H9 (cell line): Measurements from ENCODE around the gene HS3ST4. TPM values are rescaled to one million over a fixed set of nuclear protein-coding genes. Genes with fewer than 3 reads are reported as not detected.

Source experiments
- DNase-seq: peaks from one replicate; pipeline ENCODE4 v3.0.0-alpha.2; 2017
- H2AFZ ChIP-seq: one replicate; pipeline ENCODE4 v1.6.1; 2013; ENCODE audit warnings: mild to moderate bottlenecking, low read length, control low read depth, moderate library complexity
- H2AK5ac ChIP-seq: 2 replicates; pipeline ENCODE4 v1.6.1; 2013; ENCODE audit warnings: low read length, control low read depth, mixed read lengths; ENCODE audit not compliant: insufficient read length
- H2BK120ac ChIP-seq: one replicate; pipeline ENCODE4 v1.6.1; 2013; ENCODE audit warnings: low read depth, mild to moderate bottlenecking, low read length, control low read depth, inconsistent platforms; ENCODE audit not compliant: poor library complexity, severe bottlenecking
- H2BK12ac ChIP-seq: 2 replicates; pipeline ENCODE4 v1.6.1; 2013; ENCODE audit warnings: low read length, control low read depth, mixed read lengths, low read depth; ENCODE audit not compliant: insufficient read length
- H2BK15ac ChIP-seq: 2 replicates; pipeline ENCODE4 v1.6.1; 2013; ENCODE audit warnings: low read depth, low read length, control low read depth
- H2BK20ac ChIP-seq: one replicate; pipeline ENCODE4 v1.6.1; 2013; ENCODE audit warnings: low read depth, mild to moderate bottlenecking, low read length, control low read depth, inconsistent platforms; ENCODE audit not compliant: poor library complexity, severe bottlenecking
- H2BK5ac ChIP-seq: 2 replicates; pipeline ENCODE4 v1.6.1; 2013; ENCODE audit warnings: low read length, control low read depth, mixed read lengths; ENCODE audit not compliant: insufficient read length
- H3K14ac ChIP-seq: 2 replicates; pipeline ENCODE4 v1.6.1; 2013; ENCODE audit warnings: low read length, control low read depth; ENCODE audit not compliant: insufficient read depth
- H3K18ac ChIP-seq: 2 replicates; pipeline ENCODE4 v1.6.1; 2013; ENCODE audit warnings: low read depth, mild to moderate bottlenecking, mixed read lengths, low read length, control low read depth; ENCODE audit not compliant: insufficient read length
- H3K23ac ChIP-seq: 2 replicates; pipeline ENCODE4 v1.6.1; 2013; ENCODE audit warnings: low read length, control low read depth, mixed read lengths, low read depth; ENCODE audit not compliant: insufficient read length
- H3K23me2 ChIP-seq: 2 replicates; pipeline ENCODE4 v1.6.1; 2013; ENCODE audit warnings: low read depth, mild to moderate bottlenecking, mixed read lengths, low read length, control low read depth; ENCODE audit not compliant: insufficient read length, poor library complexity, severe bottlenecking
- H3K27ac ChIP-seq: 2 replicates; pipeline ENCODE4 v1.5.1; 2013; ENCODE audit warnings: low read length, control low read depth, mixed read lengths, low read depth; ENCODE audit not compliant: insufficient read length
- H3K27me3 ChIP-seq: 2 replicates; pipeline ENCODE4 v1.6.1; 2013; ENCODE audit warnings: low read length, control low read depth, inconsistent platforms; ENCODE audit not compliant: insufficient read depth
- H3K4ac ChIP-seq: 2 replicates; pipeline ENCODE4 v1.6.1; 2013; ENCODE audit warnings: low read depth, mild to moderate bottlenecking, control low read depth, inconsistent platforms, low read length, moderate library complexity
- H3K4me1 ChIP-seq: 2 replicates; pipeline ENCODE4 v1.6.1; 2013; ENCODE audit warnings: low read length, control low read depth, inconsistent platforms; ENCODE audit not compliant: insufficient read depth
- H3K4me2 ChIP-seq: 2 replicates; pipeline ENCODE4 v1.6.1; 2013; ENCODE audit warnings: low read length, control low read depth, mixed read lengths; ENCODE audit not compliant: insufficient read length, insufficient read depth
- H3K56ac ChIP-seq: 2 replicates; pipeline ENCODE4 v1.6.1; 2013; ENCODE audit warnings: low read depth, mild to moderate bottlenecking, mixed read lengths, low read length, control low read depth; ENCODE audit not compliant: insufficient read length
- H3K79me1 ChIP-seq: 2 replicates; pipeline ENCODE4 v1.6.1; 2013; ENCODE audit warnings: low read depth, mild to moderate bottlenecking, moderate library complexity, low read length, control low read depth, inconsistent platforms; ENCODE audit not compliant: insufficient read depth, poor library complexity, severe bottlenecking
- H3K79me2 ChIP-seq: 2 replicates; pipeline ENCODE4 v1.6.1; 2013; ENCODE audit warnings: low read length, control low read depth, inconsistent platforms; ENCODE audit not compliant: insufficient read depth
- H3K9ac ChIP-seq: 2 replicates; pipeline ENCODE4 v1.6.1; 2013; ENCODE audit warnings: low read length, control low read depth, mixed read lengths; ENCODE audit not compliant: insufficient read length; ENCODE audit errors: extremely low read depth
- H3K9me3 ChIP-seq: one replicate; pipeline ENCODE4 v1.6.1; 2013; ENCODE audit warnings: low read depth, low read length, inconsistent platforms; ENCODE audit not compliant: control insufficient read depth
- H3T11ph ChIP-seq: one replicate; pipeline ENCODE4 v1.6.1; 2013; ENCODE audit warnings: mild to moderate bottlenecking, low read length, control low read depth, inconsistent platforms
- H4K20me1 ChIP-seq: one replicate; pipeline ENCODE4 v1.6.1; 2013; ENCODE audit not compliant: control insufficient read depth, insufficient read length, insufficient read depth
- H4K5ac ChIP-seq: 2 replicates; pipeline ENCODE4 v1.6.1; 2013; ENCODE audit warnings: low read depth, mild to moderate bottlenecking, mixed read lengths, low read length, control low read depth; ENCODE audit not compliant: insufficient read length
- H4K8ac ChIP-seq: replicated peaks from 2 replicates; pipeline ENCODE4 v1.6.1; 2013; ENCODE audit warnings: low read length, control low read depth, mixed read lengths, low read depth; ENCODE audit not compliant: insufficient read length
- H4K91ac ChIP-seq: 2 replicates; pipeline ENCODE4 v1.6.1; 2013; ENCODE audit warnings: low read depth, mild to moderate bottlenecking, moderate library complexity, mixed read lengths, low read length, control low read depth; ENCODE audit not compliant: insufficient read length
- H3K27ac Mint-ChIP-seq, 3 experiments: 2 replicates in 2 of 3; 3 replicates in 1 of 3; pipeline ENCODE4 v1.8.0; 2020 to 2021; ENCODE audit warnings: mixed read lengths in 3 of 3, mild to moderate bottlenecking in 1 of 3, moderate library complexity in 1 of 3
- H3K27me3 Mint-ChIP-seq: 2 replicates; pipeline ENCODE4 v1.8.0; 2021; ENCODE audit warnings: low read depth, mild to moderate bottlenecking, moderate library complexity, mixed read lengths
- H3K36me3 Mint-ChIP-seq, 3 experiments: 2 replicates in 2 of 3; 3 replicates in 1 of 3; pipeline ENCODE4 v1.8.0; 2020 to 2021; ENCODE audit warnings: low read depth in 3 of 3, mixed read lengths in 3 of 3; ENCODE audit not compliant: insufficient read depth in 1 of 3
- H3K4me1 Mint-ChIP-seq, 2 experiments: 2 replicates each; pipeline ENCODE4 v1.8.0; 2020; ENCODE audit warnings: mixed read lengths in 2 of 2
- H3K4me3 Mint-ChIP-seq, 2 experiments: 2 replicates in 1 of 2; 3 replicates in 1 of 2; pipeline ENCODE4 v1.8.0; 2020 to 2021; ENCODE audit warnings: mild to moderate bottlenecking in 2 of 2, mixed read lengths in 2 of 2, moderate library complexity in 1 of 2
- H3K9me3 Mint-ChIP-seq, 2 experiments: 2 replicates in 1 of 2; 3 replicates in 1 of 2; pipeline ENCODE4 v1.8.0; 2020; ENCODE audit warnings: mild to moderate bottlenecking in 2 of 2, mixed read lengths in 2 of 2, moderate library complexity in 1 of 2
- CTCF ChIP-seq: fragments of 200-600 bp; sonication (generic); conservative IDR thresholded peaks from 3 replicates; pipeline ENCODE4 v1.8.0; 2021; ENCODE audit warnings: antibody characterized with exemption, mild to moderate bottlenecking
- WGBS: extraction: QIAGEN DNeasy Blood & Tissue Kit; methylation state at CpG from one replicate; pipeline ENCODE4 v1.1.7; 2013; ENCODE audit warnings: missing lambda C conversion rate, low lambda C conversion rate, mixed read lengths; ENCODE audit not compliant: insufficient read length; ENCODE audit errors: extremely low coverage; 5-methylcytosine and 5-hydroxymethylcytosine counted together
- total RNA-seq: library from RNA; stranded (reverse); gene quantifications from 2 replicates; pipeline ENCODE4 v1.2.1, GENCODE V29; 2021

HS3ST4 gene
- total RNA-seq, 1 experiment from 2014 or later = 1.7 TPM

GRCh38 chr16:25721439-25721838, 29.7 kb downstream of the HS3ST4 start:
- Histone ChIP-seq H2AK5ac (no peak overlapping the region), H2BK20ac (no peak overlapping the region), H3K14ac (no peak overlapping the region), H3K18ac (no peak overlapping the region), H2BK12ac (no peak overlapping the region), H4K91ac (no peak overlapping the region), H3K4me2 (no peak overlapping the region), H3K56ac (no peak overlapping the region), H3K9ac (no peak overlapping the region), H4K8ac (no peak overlapping the region), H3K27me3 (no peaks in the 10 kb centered on the region), H3K79me2 (no peaks in the 10 kb centered on the region), H3K23ac (no peak overlapping the region), H2BK5ac (no peak overlapping the region), H3T11ph (no peak overlapping the region), H2BK120ac (no peak overlapping the region), H2BK15ac (no peak overlapping the region), H3K4ac (no peak overlapping the region), H3K9me3 (no peaks in the 10 kb centered on the region), H4K5ac (no peak overlapping the region), H3K23me2 (no peaks in the 10 kb centered on the region), H3K79me1 (no peaks in the 10 kb centered on the region), H2AFZ (no peak overlapping the region), H3K4me1 (no peaks in the 10 kb centered on the region; the same call in 1 of the 2 replicates), H3K27ac (no peak overlapping the region), H4K20me1 (no peaks in the 10 kb centered on the region)
- Mint-ChIP-seq H3K27ac (no peak overlapping the region), H3K27me3 (no peaks in the 10 kb centered on the region), H3K9me3 (no peaks in the 10 kb centered on the region), H3K36me3 (no peaks in the 10 kb centered on the region), H3K4me3 (no peak overlapping the region), H3K4me1 (no peaks in the 10 kb centered on the region)
- no CpG with 5 or more reads among the region's 3 CpGs for WGBS
- TF ChIP-seq CTCF = no peak
- DNase-seq = no peak
